Gastrocnemius medialis (tissue), 4 donors: Measurements from ENCODE around the gene ABCC2. TPM values are rescaled to one million over a fixed set of nuclear protein-coding genes. Genes with fewer than 3 reads are reported as not detected.

Source experiments
- ATAC-seq, 2 donors: fragments of 150-250 bp; one replicate each; pipeline ENCODE4 v1.9.1; 2016
- DNase-seq, 2 donors: peaks; one replicate each; pipeline ENCODE4 v3.0.0-alpha.2; 2019
- H3K27ac ChIP-seq, 4 donors: fragments of 200-600 bp; sonication (generic); 1 replicate in 1 of 4; 2 replicates in 3 of 4; pipeline ENCODE4 v1.5.1; 2016 to 2018; ENCODE audit warnings: mild to moderate bottlenecking in 2 of 4, moderate library complexity in 1 of 4
- H3K27me3 ChIP-seq, 3 donors: fragments of 200-600 bp; sonication (generic) in 2 of 3; 1 replicate in 1 of 3; 2 replicates in 2 of 3; pipeline versions ENCODE4 v1.5.1 to v1.6.0; 2016 to 2019; ENCODE audit warnings: mild to moderate bottlenecking in 1 of 3, moderate library complexity in 1 of 3
- H3K36me3 ChIP-seq, 2 donors: fragments of 200-600 bp; sonication (generic) in 1 of 2; one replicate each; pipeline ENCODE4 v1.5.1; 2017 to 2018
- H3K4me1 ChIP-seq, 2 donors: fragments of 200-600 bp; sonication (generic) in 1 of 2; one replicate each; pipeline ENCODE4 v1.5.1; 2016 to 2017; ENCODE audit warnings: mild to moderate bottlenecking in 2 of 2
- H3K4me3 ChIP-seq, 4 donors: fragments of 200-600 bp; sonication (generic) in 3 of 4; 1 replicate in 1 of 4; 2 replicates in 3 of 4; pipeline ENCODE4 v1.5.1; 2016 to 2019; ENCODE audit warnings: mild to moderate bottlenecking in 2 of 4
- H3K9me3 ChIP-seq, 3 donors: fragments of 200-600 bp; sonication (generic) in 2 of 3; 1 replicate in 1 of 3; 2 replicates in 2 of 3; pipeline ENCODE4 v1.5.1; 2016 to 2019
- POLR2A ChIP-seq, 2 donors: fragments of 450-650 bp; IDR thresholded peaks; one replicate each; pipeline ENCODE4 v1.6.1; 2017; ENCODE audit warnings: antibody characterized with exemption in 2 of 2, mild to moderate bottlenecking in 2 of 2, moderate library complexity in 2 of 2
- in situ Hi-C, 4 donors: fragments of 200-750 bp; cut with MboI; loops; one replicate each; pipeline versions ENCODE4 v1.15.0 to v1.8.0; 2017; ENCODE audit warnings: low sequenced_read_pairs in 4 of 4
- intact Hi-C: fragments of 100-400 bp; cut with DNase I; formaldehyde crosslinking; loops from one replicate; pipeline ENCODE4 v1.15.1; 2023; ENCODE audit warnings: low total_unique reads
- total RNA-seq, 4 donors: library from RNA; depleted of rRNA; stranded (reverse); fragments of >200 nt; gene quantifications; one replicate each; pipeline versions ENCODE4 v1.1.0 to v1.2.3, GENCODE V29; 2016
- TF ChIP-seq, protein P1 (sequence below), 5 experiments: fragments of 450-650 bp in 3 of 5; fragments of 200-600 bp in 2 of 5; sonication (generic) in 2 of 5; IDR thresholded peaks in 4 of 5; conservative IDR thresholded peaks in 1 of 5; 1 replicate in 4 of 5; 2 replicates in 1 of 5; pipeline ENCODE4 v1.5.1; 2016 to 2019; ENCODE audit warnings: antibody characterized with exemption in 5 of 5, mild to moderate bottlenecking in 3 of 5, moderate library complexity in 3 of 5

Gene ABCC2
- total RNA-seq, 4 donors from 2014 or later, result 0.89 to 3.2 (median 1.3) TPM

- TF ChIP-seq, protein P1, sequence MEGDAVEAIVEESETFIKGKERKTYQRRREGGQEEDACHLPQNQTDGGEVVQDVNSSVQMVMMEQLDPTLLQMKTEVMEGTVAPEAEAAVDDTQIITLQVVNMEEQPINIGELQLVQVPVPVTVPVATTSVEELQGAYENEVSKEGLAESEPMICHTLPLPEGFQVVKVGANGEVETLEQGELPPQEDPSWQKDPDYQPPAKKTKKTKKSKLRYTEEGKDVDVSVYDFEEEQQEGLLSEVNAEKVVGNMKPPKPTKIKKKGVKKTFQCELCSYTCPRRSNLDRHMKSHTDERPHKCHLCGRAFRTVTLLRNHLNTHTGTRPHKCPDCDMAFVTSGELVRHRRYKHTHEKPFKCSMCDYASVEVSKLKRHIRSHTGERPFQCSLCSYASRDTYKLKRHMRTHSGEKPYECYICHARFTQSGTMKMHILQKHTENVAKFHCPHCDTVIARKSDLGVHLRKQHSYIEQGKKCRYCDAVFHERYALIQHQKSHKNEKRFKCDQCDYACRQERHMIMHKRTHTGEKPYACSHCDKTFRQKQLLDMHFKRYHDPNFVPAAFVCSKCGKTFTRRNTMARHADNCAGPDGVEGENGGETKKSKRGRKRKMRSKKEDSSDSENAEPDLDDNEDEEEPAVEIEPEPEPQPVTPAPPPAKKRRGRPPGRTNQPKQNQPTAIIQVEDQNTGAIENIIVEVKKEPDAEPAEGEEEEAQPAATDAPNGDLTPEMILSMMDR (IDR thresholded peaks at IDR 0.05 in 4 of 5, conservative IDR thresholded peaks at IDR 0.05 in 1 of 5), result no peak
- Histone ChIP-seq H3K27me3 (no peaks in the 10 kb centered on the region), H3K9me3 (no peaks in the 10 kb centered on the region), H3K4me1 (peaks cover 55 to 57% of the 10 kb centered on the region in 2 donors), H3K36me3 (peaks cover 0 to 68% of the 10 kb centered on the region in 2 donors), H3K27ac (peak overlapping the region; percentile 95 to 99 (median 99)), H3K4me3 (peak overlapping the region in 1 of 4 donors; percentile 17)
- ATAC-seq (peak; percentile 75 to 81), DNase-seq (no peak)
- intact Hi-C loops (no loop called here), in situ Hi-C loops (no loop called here)
Observed at GRCh38 chr10:99748823-99749451, 33.5 kb upstream of the ABCC2 start.

DNA sequence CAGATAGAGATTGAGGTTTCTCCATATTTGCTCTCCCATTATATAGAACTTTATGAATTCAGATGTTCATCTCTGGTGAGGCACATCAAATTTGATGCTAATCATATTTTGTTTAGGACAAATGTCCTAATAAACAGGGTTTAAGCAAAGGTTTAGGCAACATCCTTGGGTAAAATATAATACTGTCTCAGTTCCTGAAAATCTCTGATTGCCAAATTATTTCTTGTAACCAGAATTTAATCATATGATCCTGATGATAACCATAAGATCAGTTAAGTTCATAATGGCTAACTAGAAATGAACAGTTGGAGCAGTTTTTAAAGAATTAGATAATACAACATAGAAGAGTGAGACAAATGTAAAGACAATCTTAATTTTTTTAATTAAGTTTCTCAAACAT lies 31.8 kb upstream of the ABCC2 start:
- no peak for ATAC-seq
- no peak for TF ChIP-seq POLR2A (IDR thresholded peaks at IDR 0.05)
- TF ChIP-seq, protein P1 (IDR thresholded peaks at IDR 0.05 in 4 of 5, conservative IDR thresholded peaks at IDR 0.05 in 1 of 5), result no peak
- intact Hi-C loops, result no loop called here
- H3K4me3 ChIP-seq, result no peak overlapping the region
- H3K27me3 ChIP-seq, result no peaks in the 10 kb centered on the region
- H3K9me3 ChIP-seq, result no peaks in the 10 kb centered on the region
- peaks cover 39 to 40% of the 10 kb centered on the region in 2 donors for H3K4me1 ChIP-seq
- DNase-seq, result no peak
- H3K27ac ChIP-seq, result peak overlapping the region in 3 of 4 donors; percentile 99
- H3K36me3 ChIP-seq, result peaks cover 0 to 69% of the 10 kb centered on the region in 2 donors
- in situ Hi-C loops, result no loop called here

DNA sequence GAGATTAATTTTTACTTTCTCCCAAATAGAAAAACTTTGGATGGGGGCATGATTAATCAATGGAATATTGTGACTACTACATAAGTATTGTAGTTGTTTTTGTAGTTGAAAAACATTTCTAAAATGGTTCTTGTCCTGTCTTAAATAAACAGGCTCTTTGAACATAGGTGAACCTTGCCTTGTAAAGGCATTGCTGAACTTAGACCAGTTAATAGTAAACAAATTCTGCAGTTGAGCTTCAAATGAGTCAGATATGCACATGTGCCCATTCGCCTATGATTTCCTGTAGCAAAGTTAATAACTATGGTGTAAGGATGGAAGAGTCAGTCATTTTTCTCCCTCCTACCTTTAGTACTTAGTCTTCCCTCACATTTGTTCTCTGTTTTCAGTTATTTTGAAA lies 27.8 kb upstream of the ABCC2 start:
- peak overlapping the region in 1 of 4 donors; percentile 9 for H3K27ac ChIP-seq
- no peak overlapping the region for H3K4me3 ChIP-seq
- no peaks in the 10 kb centered on the region for H3K27me3 ChIP-seq
- DNase-seq (no peak), ATAC-seq (no peak)
- no peak for TF ChIP-seq POLR2A (IDR thresholded peaks at IDR 0.05)
- peaks cover 11 to 15% of the 10 kb centered on the region in 2 donors for H3K4me1 ChIP-seq
- in situ Hi-C loops, result no loop called here
- intact Hi-C loops, result no loop called here
- H3K9me3 ChIP-seq, result no peaks in the 10 kb centered on the region
- peaks cover 0 to 76% of the 10 kb centered on the region in 2 donors for H3K36me3 ChIP-seq

- Histone ChIP-seq H3K27me3 (no peaks in the 10 kb centered on the region), H3K36me3 (peaks cover 0 to 87% of the 10 kb centered on the region in 2 donors), H3K9me3 (no peaks in the 10 kb centered on the region), H3K4me3 (no peak overlapping the region), H3K4me1 (peaks cover 8 to 9% of the 10 kb centered on the region in 2 donors), H3K27ac (peak overlapping the region in 2 of 4 donors; percentile 1 to 35)
- ATAC-seq (no peak), DNase-seq (no peak)
- in situ Hi-C loops (no loop called here), intact Hi-C loops (no loop called here)
- TF ChIP-seq, protein P1 (IDR thresholded peaks at IDR 0.05 in 4 of 5, conservative IDR thresholded peaks at IDR 0.05 in 1 of 5), result no peak
- no peak for TF ChIP-seq POLR2A (IDR thresholded peaks at IDR 0.05)
Observed at GRCh38 chr10:99756159-99756558, 26.3 kb upstream of the ABCC2 start.

DNA sequence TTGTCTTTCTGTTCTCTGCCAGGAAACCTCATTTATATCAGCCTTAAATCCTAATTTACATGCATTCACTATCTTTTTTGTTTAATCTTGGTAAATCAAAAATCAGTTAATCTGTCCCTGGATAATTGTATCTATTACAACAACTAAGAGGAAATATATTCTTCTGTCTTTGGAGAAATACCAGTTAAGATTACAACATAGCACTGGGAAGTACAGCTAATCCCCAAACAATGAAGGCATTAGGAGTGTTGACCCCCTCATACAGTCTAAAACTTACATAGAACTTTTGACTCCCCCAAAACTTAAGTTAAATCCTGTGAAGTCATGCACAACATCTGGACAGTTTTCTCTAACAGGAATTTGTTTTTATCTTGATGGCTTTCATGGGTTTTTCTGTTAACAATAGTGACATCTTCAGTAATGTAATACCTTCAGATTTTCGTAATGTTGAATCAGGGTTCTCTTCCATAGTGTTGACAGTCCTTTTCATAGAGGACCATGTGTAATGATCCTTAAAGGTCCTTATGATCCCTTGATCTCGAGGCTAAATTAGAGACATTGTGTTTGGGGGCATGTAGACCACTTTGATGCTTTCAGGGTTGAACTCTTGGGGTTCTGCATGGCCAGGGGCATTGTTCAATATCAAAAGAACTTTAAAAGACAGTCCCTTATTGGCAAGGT lies 24.1 kb upstream of the ABCC2 start:
- H3K27ac ChIP-seq, result peak overlapping the region; percentile 32 to 56 (median 40)
- in situ Hi-C loops, result no loop called here
- TF ChIP-seq, protein P1 (IDR thresholded peaks at IDR 0.05 in 4 of 5, conservative IDR thresholded peaks at IDR 0.05 in 1 of 5), result no peak
- no peak for TF ChIP-seq POLR2A (IDR thresholded peaks at IDR 0.05)
- peaks cover 8 to 9% of the 10 kb centered on the region in 2 donors for H3K4me1 ChIP-seq
- no peaks in the 10 kb centered on the region for H3K9me3 ChIP-seq
- H3K27me3 ChIP-seq, result no peaks in the 10 kb centered on the region
- H3K4me3 ChIP-seq, result no peak overlapping the region
- intact Hi-C loops, result no loop called here
- H3K36me3 ChIP-seq, result peaks cover 0 to 71% of the 10 kb centered on the region in 2 donors
- ATAC-seq, result peak; percentile 51 to 65
- no peak for DNase-seq
